HepG2 (cell line): Measurements from ENCODE around the gene PPIB. TPM values are rescaled to one million over a fixed set of nuclear protein-coding genes. Genes with fewer than 3 reads are reported as not detected.

Experiments used
- ATAC-seq: fragments of 200-7000 bp; cut with Tn5 transposase; 3 replicates; pipeline ENCODE4 v1.9.1; 2020; ENCODE audit warnings: mild to moderate bottlenecking, moderate library complexity
- BruUV-seq: library from RNA; stranded (reverse); fragments of 400-500 nt; replicated peaks from 2 replicates; lab custom pipeline; 2021; lab: Mats Ljungman, UMichigan
- CTCF ChIA-PET: fragments of 300-600 bp; formaldehyde crosslinking; extraction: SDS; loops from one replicate; lab custom pipeline; 2021; ENCODE audit warnings: low total read pairs, inconsistent platforms, low intra/inter-chr PET ratio; lab: Yijun Ruan, JAX
- POLR2A ChIA-PET: fragments of 350-600 bp; sonication (Branson Sonifier 250); formaldehyde crosslinking; loops from one replicate; lab custom pipeline; 2020; ENCODE audit warnings: antibody characterized with exemption, inconsistent platforms; lab: Yijun Ruan, JAX
- DNase-seq: peaks from one replicate; pipeline ENCODE4 v3.0.0-alpha.2; 2015; ENCODE audit warnings: low spot score
- FAIRE-seq: peaks from 3 replicates; lab custom pipeline; 2011; peaks lifted over from hg19 to GRCh38; lab: Jason Lieb, UNC
- H2AFZ ChIP-seq: one replicate; pipeline ENCODE4 v1.6.1; 2011; ENCODE audit warnings: low read length, inconsistent platforms
- H3K27ac ChIP-seq: fragments of 300-600 bp; 3 replicates; pipeline ENCODE4 v1.8.0; 2011; ENCODE audit warnings: mixed run types, mild to moderate bottlenecking, mixed read lengths, low read length, inconsistent platforms; ENCODE audit not compliant: insufficient read depth; ENCODE audit errors: extremely low read length
- H3K27me3 ChIP-seq, 2 experiments: fragments of 200-600 bp in 1 of 2; 2 replicates in 1 of 2; 3 replicates in 1 of 2; pipeline versions ENCODE4 v1.6.0 to v1.8.0; 2011; ENCODE audit warnings: low read length in 2 of 2, mild to moderate bottlenecking in 2 of 2, moderate library complexity in 2 of 2, inconsistent platforms in 1 of 2; ENCODE audit not compliant: insufficient read depth in 2 of 2, control insufficient read depth in 1 of 2
- H3K36me3 ChIP-seq, 2 experiments: fragments of 200-600 bp in 1 of 2; replicated peaks in 1 of 2; 2 replicates in 1 of 2; 3 replicates in 1 of 2; pipeline versions ENCODE4 v1.5.1 to v1.8.0; 2011; ENCODE audit warnings: low read length in 2 of 2, inconsistent platforms in 1 of 2; ENCODE audit not compliant: insufficient read depth in 2 of 2, control insufficient read depth in 1 of 2
- H3K4me1 ChIP-seq: 2 replicates; pipeline ENCODE4 v1.5.1; 2012; ENCODE audit warnings: low read length, inconsistent platforms; ENCODE audit not compliant: insufficient read depth
- H3K4me2 ChIP-seq: 2 replicates; pipeline ENCODE4 v1.6.0; 2011; ENCODE audit warnings: low read depth, low read length, inconsistent platforms
- H3K4me3 ChIP-seq, 3 experiments: fragments of 200-600 bp in 1 of 3; sonication (generic), shearing (Covaris generic) in 1 of 3; replicated peaks in 1 of 3; 2 replicates each; pipeline ENCODE4 v1.5.1; 2011 to 2016; ENCODE audit warnings: low read length in 3 of 3, inconsistent platforms in 2 of 3, low read depth in 2 of 3, mild to moderate bottlenecking in 2 of 3, control low read depth in 1 of 3, mixed read lengths in 1 of 3; ENCODE audit not compliant: insufficient read depth in 1 of 3
- H3K79me2 ChIP-seq: one replicate; pipeline ENCODE4 v1.6.1; 2011; ENCODE audit warnings: low read length, inconsistent platforms; ENCODE audit not compliant: insufficient read depth
- H3K9ac ChIP-seq: 2 replicates; pipeline ENCODE4 v1.6.0; 2011; ENCODE audit warnings: mild to moderate bottlenecking, low read depth, low read length, inconsistent platforms; ENCODE audit not compliant: insufficient read depth
- H3K9me3 ChIP-seq: 2 replicates; pipeline ENCODE4 v1.5.1; 2012; ENCODE audit warnings: mild to moderate bottlenecking, low read length
- H4K20me1 ChIP-seq: 2 replicates; pipeline ENCODE4 v1.6.0; 2011; ENCODE audit warnings: inconsistent platforms, mild to moderate bottlenecking, low read length, moderate library complexity; ENCODE audit not compliant: insufficient read depth
- ATM ChIP-seq: fragments of 450-650 bp; IDR thresholded peaks from 2 replicates; pipeline ENCODE4 v1.7.1; 2017; ENCODE audit warnings: mild to moderate bottlenecking, borderline replicate concordance
- CREB1 ChIP-seq, 2 experiments: fragments of 450-650 bp in 1 of 2; IDR thresholded peaks; 2 replicates each; pipeline ENCODE4 v1.6.1; 2016 to 2017; ENCODE audit warnings: control low read depth in 1 of 2, mild to moderate bottlenecking in 1 of 2, missing compliant biosample characterization in 1 of 2, missing genetic modification characterization in 1 of 2
- FOXM1 ChIP-seq: sonication (generic); formaldehyde crosslinking; IDR thresholded peaks from 2 replicates; pipeline ENCODE4 v1.5.0; 2020; ENCODE audit warnings: missing genetic modification reagents
- KAT7 ChIP-seq: IDR thresholded peaks from 2 replicates; pipeline ENCODE4 v1.6.1; 2018; ENCODE audit warnings: borderline replicate concordance, missing compliant biosample characterization
- NAIF1 ChIP-seq: sonication (generic); formaldehyde crosslinking; IDR thresholded peaks from 2 replicates; pipeline ENCODE4 v1.5.0; 2020; ENCODE audit warnings: mild to moderate bottlenecking, missing genetic modification reagents, borderline replicate concordance
- RBFOX2 ChIP-seq: fragments of 200-400 bp; formaldehyde crosslinking; IDR thresholded peaks from 2 replicates; pipeline ENCODE4 v1.6.1; 2017; ENCODE audit warnings: low read depth, mild to moderate bottlenecking, low read length
- ZNF44 ChIP-seq: sonication (generic); formaldehyde crosslinking; IDR thresholded peaks from 2 replicates; pipeline ENCODE4 v1.5.1; 2020; ENCODE audit warnings: mild to moderate bottlenecking, missing genetic modification reagents
- WGBS: methylation state at CpG from one replicate; pipeline ENCODE4 v1.1.6; 2017; ENCODE audit warnings: low lambda C conversion rate; 5-methylcytosine and 5-hydroxymethylcytosine counted together
- in situ Hi-C: cut with HindIII; loops from 2 replicates; pipeline ENCODE4 v1.10.0; 2017; ENCODE audit warnings: low pct_unique_long_range_greater_than_20kb; ENCODE audit not compliant: extremely low pct_ligation_motif_present
- intact Hi-C: fragments of 100-400 bp; cut with micrococcal nuclease; formaldehyde crosslinking; loops from one replicate; pipeline ENCODE4 v1.10.0; 2022; ENCODE audit not compliant: unreplicated experiment
- polyA plus RNA-seq, 8 experiments: library from polyadenylated mRNA; depleted of rRNA in 3 of 8; stranded (reverse) in 7 of 8; unstranded in 1 of 8; fragments of >200 nt; fragmentation: Illumina TruSeq in 4 of 8; extraction: Trizol in 4 of 8; gene quantifications; 2 replicates each; pipeline versions ENCODE4 v1.2.1 to v1.2.3, GENCODE V29; 2011 to 2016; ENCODE audit warnings: low read depth in 4 of 8, missing spikeins in 1 of 8, mixed read lengths in 1 of 8; ENCODE audit not compliant: insufficient read depth in 1 of 8
- total RNA-seq, 5 experiments: library from RNA; depleted of rRNA; stranded (reverse); fragments of >200 nt; fragmentation: Illumina TruSeq; extraction: Trizol; gene quantifications; 2 replicates each; pipeline ENCODE4 v1.2.3, GENCODE V29; 2016; ENCODE audit warnings: low read depth in 1 of 5
- TF ChIP-seq, protein P1 (sequence below): sonication (generic); formaldehyde crosslinking; conservative IDR thresholded peaks from 2 replicates; pipeline ENCODE4 v1.4.0; 2020; ENCODE audit warnings: missing genetic modification reagents
- TF ChIP-seq, protein P2 (sequence below): sonication (generic); formaldehyde crosslinking; IDR thresholded peaks from 2 replicates; pipeline ENCODE4 v1.4.0; 2020; ENCODE audit warnings: mild to moderate bottlenecking, missing genetic modification reagents

PPIB gene
- total and polyA plus RNA-seq, 2 of the 13 experiments (the other 11 are each of a cell fraction or from before 2014, with no cell fraction given), result 780 to 882 TPM

DNA sequence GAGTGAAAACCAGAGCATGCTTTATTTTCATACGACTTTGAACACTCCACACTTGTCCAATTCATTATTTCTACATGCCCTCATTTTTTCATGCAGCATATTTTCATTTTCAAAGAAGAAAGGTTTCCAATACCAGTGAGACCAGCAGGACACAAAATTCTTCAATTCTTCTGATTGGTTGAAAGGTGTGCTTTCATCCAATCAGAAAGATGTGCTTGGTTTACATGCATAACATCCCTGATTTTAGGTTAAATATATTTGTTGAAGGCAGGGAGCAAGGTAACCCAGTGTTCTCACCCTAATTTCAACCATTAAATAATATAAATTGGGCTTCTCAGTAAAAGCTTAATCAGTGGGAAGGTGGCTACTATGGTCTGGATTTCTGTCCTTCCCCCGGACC, 47.5 kb upstream of the PPIB start:
- ATAC-seq (no peak), FAIRE-seq (no peak), DNase-seq (no peak)
- peaks cover 0 to 6% of the 10 kb centered on the region in 2 experiments; a peak in 3 of 5 replicates for H3K36me3 ChIP-seq
- no peak for TF ChIP-seq CREB1 (IDR thresholded peaks at IDR 0.05)
- TF ChIP-seq CREB1 (CRISPR knock-in tag; IDR thresholded peaks at IDR 0.05), result no peak
- TF ChIP-seq, protein P1, sequence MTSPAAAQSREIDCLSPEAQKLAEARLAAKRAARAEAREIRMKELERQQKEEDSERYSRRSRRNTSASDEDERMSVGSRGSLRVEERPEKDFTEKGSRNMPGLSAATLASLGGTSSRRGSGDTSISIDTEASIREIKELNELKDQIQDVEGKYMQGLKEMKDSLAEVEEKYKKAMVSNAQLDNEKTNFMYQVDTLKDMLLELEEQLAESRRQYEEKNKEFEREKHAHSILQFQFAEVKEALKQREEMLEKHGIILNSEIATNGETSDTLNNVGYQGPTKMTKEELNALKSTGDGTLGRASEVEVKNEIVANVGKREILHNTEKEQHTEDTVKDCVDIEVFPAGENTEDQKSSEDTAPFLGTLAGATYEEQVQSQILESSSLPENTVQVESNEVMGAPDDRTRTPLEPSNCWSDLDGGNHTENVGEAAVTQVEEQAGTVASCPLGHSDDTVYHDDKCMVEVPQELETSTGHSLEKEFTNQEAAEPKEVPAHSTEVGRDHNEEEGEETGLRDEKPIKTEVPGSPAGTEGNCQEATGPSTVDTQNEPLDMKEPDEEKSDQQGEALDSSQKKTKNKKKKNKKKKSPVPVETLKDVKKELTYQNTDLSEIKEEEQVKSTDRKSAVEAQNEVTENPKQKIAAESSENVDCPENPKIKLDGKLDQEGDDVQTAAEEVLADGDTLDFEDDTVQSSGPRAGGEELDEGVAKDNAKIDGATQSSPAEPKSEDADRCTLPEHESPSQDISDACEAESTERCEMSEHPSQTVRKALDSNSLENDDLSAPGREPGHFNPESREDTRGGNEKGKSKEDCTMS (CRISPR knock-in tag), result no peak
- TF ChIP-seq ATM, result no peak
- TF ChIP-seq RBFOX2, result no peak
- TF ChIP-seq, protein P2, sequence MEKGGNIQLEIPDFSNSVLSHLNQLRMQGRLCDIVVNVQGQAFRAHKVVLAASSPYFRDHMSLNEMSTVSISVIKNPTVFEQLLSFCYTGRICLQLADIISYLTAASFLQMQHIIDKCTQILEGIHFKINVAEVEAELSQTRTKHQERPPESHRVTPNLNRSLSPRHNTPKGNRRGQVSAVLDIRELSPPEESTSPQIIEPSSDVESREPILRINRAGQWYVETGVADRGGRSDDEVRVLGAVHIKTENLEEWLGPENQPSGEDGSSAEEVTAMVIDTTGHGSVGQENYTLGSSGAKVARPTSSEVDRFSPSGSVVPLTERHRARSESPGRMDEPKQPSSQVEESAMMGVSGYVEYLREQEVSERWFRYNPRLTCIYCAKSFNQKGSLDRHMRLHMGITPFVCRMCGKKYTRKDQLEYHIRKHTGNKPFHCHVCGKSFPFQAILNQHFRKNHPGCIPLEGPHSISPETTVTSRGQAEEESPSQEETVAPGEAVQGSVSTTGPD (CRISPR knock-in tag), result no peak
- no peak for TF ChIP-seq FOXM1 (CRISPR knock-in tag)
- TF ChIP-seq ZNF44 (CRISPR knock-in tag), result no peak
- no peak for TF ChIP-seq NAIF1 (CRISPR knock-in tag)
- no peak for TF ChIP-seq KAT7 (CRISPR knock-in tag)
- H3K9me3 ChIP-seq, result no peaks in the 10 kb centered on the region
- no peaks in the 10 kb centered on the region for H3K27me3 ChIP-seq
- no peak overlapping the region for H2AFZ ChIP-seq
- ChIA-PET CTCF (interaction anchor here (1.3 to 1.6 kb wide), 2 partner anchors 146 to 470 kb away, joined by 4 to 7 read pairs; partner anchors contain the start of gene CSNK1G1), POLR2A (interaction anchor here (0.5 kb wide), 1 partner anchor 26 kb away, joined by 3 read pairs; no protein-coding TSS in a partner anchor)
- H3K9ac ChIP-seq, result no peak overlapping the region
- in situ Hi-C loops (loop anchor here (25.0 kb wide), 1 partner anchor 477 kb away; no protein-coding TSS in a partner anchor), intact Hi-C loops (no loop called here)
- 77% methylated on average over 2 of the region's 2 CpGs for WGBS
- H3K4me3 ChIP-seq, result no peak overlapping the region
- BruUV-seq, result no TSS peak
- H3K4me1 ChIP-seq, result 0 out of 2 replicates have a peak, but pooled peaks cover under 1% of the 10 kb centered on the region
- H3K27ac ChIP-seq, result no peak overlapping the region
- no peaks in the 10 kb centered on the region for H3K79me2 ChIP-seq
- H3K4me2 ChIP-seq, result no peak overlapping the region
- H4K20me1 ChIP-seq, result no peaks in the 10 kb centered on the region
